ENCODE measurements around the gene NEO1. TPM values are rescaled to one million over a fixed set of nuclear protein-coding genes. Genes with fewer than 3 reads are reported as not detected.

Gene NEO1
- polyA plus RNA-seq, 2 of the 4 experiments (the other 2 are of a cell fraction) = 29.1 to 30.3 TPM

DNA sequence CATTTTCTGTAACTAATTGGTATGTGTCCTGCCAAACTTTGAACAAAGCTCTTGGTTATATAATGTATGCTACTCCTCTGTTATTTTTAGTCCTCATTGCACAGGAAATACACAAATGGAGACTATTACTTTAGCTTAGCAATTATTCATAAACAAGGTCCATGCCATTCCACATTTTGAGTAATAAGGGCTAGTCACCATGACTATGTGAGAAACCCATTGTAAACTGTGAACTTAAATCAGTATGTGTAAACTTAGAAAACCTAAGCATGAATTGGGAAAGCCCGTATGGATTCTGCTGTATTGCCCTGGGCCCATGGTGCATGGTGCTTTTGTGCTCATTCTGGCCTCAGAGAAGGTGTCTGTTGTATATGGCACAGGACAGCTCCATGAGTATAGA is 216.2 kb downstream of the NEO1 start:
- Histone ChIP-seq H3K4me2 (no peak overlapping the region), H3K4me3 (no peak overlapping the region), H3K9me3 (no peaks in the 10 kb centered on the region), H3K4me1 (peaks cover 9% of the 10 kb centered on the region; the same call in 1 of the 3 replicates), H3K27ac (no peak overlapping the region)
- ChIA-PET CTCF (interaction anchor here (0.8 to 1.3 kb wide), 3 partner anchors 21 to 37 kb away, joined by 3 to 5 read pairs (median 4); no protein-coding TSS in a partner anchor), POLR2A (no interaction called here)
- TF ChIP-seq NFE2L2 (conservative IDR thresholded peaks at IDR 0.05; ENCODE audit: low read length) (peak; percentile 28; the same call in 1 of the 2 replicates), RARB (CRISPR knock-in tag; IDR thresholded peaks at IDR 0.05) (no peak)
- ATAC-seq (no peak), DNase-seq (ENCODE audit: low read depth in 1 of 2, low spot score in 1 of 2) (no peak), FAIRE-seq (no peak)
- 91% methylated on average over 1 of the region's 1 CpG for WGBS (ENCODE audit: missing lambda C conversion rate)

DNA sequence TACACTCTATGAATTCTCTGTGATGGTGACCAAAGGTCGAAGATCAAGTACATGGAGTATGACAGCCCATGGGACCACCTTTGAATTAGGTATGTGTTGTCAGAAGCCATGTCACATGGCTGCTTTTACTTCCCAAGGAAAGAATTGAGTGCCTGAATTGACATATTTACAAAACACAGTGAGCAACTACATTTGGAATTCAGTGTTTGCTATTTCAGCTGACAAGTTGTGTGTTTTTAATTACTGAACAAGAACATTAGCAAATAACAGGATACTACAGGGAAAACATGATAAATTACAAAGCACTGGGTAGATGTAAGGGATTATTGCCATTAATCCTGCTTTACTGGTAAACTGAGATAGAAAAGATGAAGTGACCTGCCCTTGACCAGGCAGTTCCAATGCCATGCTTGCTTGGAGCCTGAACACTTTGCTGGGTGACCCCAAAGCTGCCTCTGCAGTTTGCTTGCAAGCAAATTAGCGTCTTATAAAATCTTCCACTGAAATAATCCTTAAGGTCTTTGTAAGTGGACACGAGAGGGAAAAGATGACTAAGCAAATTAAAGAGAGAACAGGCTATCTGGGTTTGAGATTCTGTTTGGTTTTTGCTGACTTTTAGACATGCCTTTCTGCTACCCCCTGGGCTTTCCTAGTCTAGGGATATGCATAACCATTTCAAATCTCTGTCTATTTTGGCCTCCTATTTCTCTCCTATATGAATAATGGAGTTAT is 218.3 kb downstream of the NEO1 start:
- no peaks in the 10 kb centered on the region for H3K9me3 ChIP-seq
- H3K27ac ChIP-seq = peak overlapping the region in 1 of 2 experiments; percentile 48; a peak in 2 of 6 replicates
- ATAC-seq (no peak), DNase-seq (ENCODE audit: low read depth in 1 of 2, low spot score in 1 of 2) (no peak), FAIRE-seq (peak; percentile 46)
- WGBS (ENCODE audit: missing lambda C conversion rate) = 77% methylated on average over 3 of the region's 3 CpGs
- CTCF ChIA-PET = interaction anchor here (1.2 to 10.1 kb wide), 5 partner anchors 15 to 549 kb away, joined by 3 to 112 read pairs (median 3); no protein-coding TSS in a partner anchor
- TF ChIP-seq FOSB (CRISPR knock-in tag; IDR thresholded peaks at IDR 0.05) (no peak), MAFK (IDR thresholded peaks at IDR 0.05; ENCODE audit: partially characterized antibody) (peak; percentile 93), JUNB (IDR thresholded peaks at IDR 0.05) (no peak), RARB (CRISPR knock-in tag; IDR thresholded peaks at IDR 0.05) (no peak), NFE2L2 (conservative IDR thresholded peaks at IDR 0.05; ENCODE audit: low read length) (peak; percentile 71), EP300 (IDR thresholded peaks at IDR 0.05) (no peak), RFX5 (IDR thresholded peaks at IDR 0.05) (no peak), NPAS2 (CRISPR knock-in tag; IDR thresholded peaks at IDR 0.05; ENCODE audit: borderline replicate concordance) (no peak), MYC (IDR thresholded peaks at IDR 0.05; ENCODE audit: borderline replicate concordance, low read length) (no peak), RNF2 (IDR thresholded peaks at IDR 0.05; ENCODE audit: borderline replicate concordance, low read depth) (no peak), ESRRA (IDR thresholded peaks at IDR 0.05; ENCODE audit: borderline replicate concordance, low read length) (no peak), RCOR1 (IDR thresholded peaks at IDR 0.05; ENCODE audit: low read depth, low read length) (no peak), ZSCAN20 (CRISPR knock-in tag; IDR thresholded peaks at IDR 0.05) (no peak)
- TF ChIP-seq, protein P1, sequence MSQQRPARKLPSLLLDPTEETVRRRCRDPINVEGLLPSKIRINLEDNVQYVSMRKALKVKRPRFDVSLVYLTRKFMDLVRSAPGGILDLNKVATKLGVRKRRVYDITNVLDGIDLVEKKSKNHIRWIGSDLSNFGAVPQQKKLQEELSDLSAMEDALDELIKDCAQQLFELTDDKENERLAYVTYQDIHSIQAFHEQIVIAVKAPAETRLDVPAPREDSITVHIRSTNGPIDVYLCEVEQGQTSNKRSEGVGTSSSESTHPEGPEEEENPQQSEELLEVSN (IDR thresholded peaks at IDR 0.05; ENCODE audit: borderline replicate concordance, low read depth) = no peak
- TF ChIP-seq, protein P2, sequence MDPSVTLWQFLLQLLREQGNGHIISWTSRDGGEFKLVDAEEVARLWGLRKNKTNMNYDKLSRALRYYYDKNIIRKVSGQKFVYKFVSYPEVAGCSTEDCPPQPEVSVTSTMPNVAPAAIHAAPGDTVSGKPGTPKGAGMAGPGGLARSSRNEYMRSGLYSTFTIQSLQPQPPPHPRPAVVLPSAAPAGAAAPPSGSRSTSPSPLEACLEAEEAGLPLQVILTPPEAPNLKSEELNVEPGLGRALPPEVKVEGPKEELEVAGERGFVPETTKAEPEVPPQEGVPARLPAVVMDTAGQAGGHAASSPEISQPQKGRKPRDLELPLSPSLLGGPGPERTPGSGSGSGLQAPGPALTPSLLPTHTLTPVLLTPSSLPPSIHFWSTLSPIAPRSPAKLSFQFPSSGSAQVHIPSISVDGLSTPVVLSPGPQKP (IDR thresholded peaks at IDR 0.05; ENCODE audit: low read depth, low read length) = no peak
- TF ChIP-seq, protein P3, sequence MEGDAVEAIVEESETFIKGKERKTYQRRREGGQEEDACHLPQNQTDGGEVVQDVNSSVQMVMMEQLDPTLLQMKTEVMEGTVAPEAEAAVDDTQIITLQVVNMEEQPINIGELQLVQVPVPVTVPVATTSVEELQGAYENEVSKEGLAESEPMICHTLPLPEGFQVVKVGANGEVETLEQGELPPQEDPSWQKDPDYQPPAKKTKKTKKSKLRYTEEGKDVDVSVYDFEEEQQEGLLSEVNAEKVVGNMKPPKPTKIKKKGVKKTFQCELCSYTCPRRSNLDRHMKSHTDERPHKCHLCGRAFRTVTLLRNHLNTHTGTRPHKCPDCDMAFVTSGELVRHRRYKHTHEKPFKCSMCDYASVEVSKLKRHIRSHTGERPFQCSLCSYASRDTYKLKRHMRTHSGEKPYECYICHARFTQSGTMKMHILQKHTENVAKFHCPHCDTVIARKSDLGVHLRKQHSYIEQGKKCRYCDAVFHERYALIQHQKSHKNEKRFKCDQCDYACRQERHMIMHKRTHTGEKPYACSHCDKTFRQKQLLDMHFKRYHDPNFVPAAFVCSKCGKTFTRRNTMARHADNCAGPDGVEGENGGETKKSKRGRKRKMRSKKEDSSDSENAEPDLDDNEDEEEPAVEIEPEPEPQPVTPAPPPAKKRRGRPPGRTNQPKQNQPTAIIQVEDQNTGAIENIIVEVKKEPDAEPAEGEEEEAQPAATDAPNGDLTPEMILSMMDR (IDR thresholded peaks at IDR 0.05) = no peak
- POLR2A ChIA-PET = no interaction called here
- peaks cover 9% of the 10 kb centered on the region; the same call in 1 of the 3 replicates for H3K4me1 ChIP-seq
- no peak overlapping the region for H3K4me2 ChIP-seq
- H3K4me3 ChIP-seq = no peak overlapping the region

DNA sequence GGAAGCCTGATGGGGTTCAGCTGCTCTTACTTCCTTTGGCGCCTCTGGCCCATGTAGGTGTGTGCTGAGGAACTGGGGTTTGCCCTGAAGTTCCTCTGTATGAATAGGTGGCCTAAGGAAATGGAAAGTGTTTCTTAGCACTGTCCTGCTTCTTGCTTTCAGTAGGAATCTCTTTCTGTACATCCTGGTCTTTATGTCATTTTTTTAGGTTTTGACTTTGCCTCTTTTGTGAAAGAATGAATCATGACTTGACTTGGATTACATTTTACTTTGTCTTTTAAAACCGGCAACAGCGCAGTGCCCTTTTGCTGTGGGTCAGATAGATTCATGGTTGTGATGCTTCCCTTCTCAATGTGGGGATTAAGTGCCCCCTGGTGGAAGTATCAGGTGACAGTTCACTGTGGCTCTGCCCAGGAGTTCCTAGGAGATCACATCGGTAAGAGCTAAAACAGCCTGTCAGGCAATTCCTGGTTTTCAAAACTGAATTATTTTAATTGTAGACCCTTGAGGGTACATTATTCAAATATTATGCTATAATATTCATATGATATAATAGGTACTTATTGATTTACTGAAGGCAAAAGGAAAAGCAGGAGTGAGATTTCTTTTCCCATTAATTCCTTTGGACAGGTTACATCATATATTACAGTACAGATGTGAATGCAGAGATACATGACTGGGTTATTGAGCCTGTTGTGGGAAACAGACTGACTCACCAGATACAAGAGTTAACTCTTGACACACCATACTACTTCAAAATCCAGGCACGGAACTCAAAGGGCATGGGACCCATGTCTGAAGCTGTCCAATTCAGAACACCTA is 221.1 kb downstream of the NEO1 start:
- ChIA-PET POLR2A (no interaction called here), CTCF (interaction anchor here (0.6 to 10.1 kb wide), 34 partner anchors 10 to 601 kb away, joined by 3 to 112 read pairs (median 4); no protein-coding TSS in a partner anchor)
- TF ChIP-seq SMC3 (IDR thresholded peaks at IDR 0.05) = peak; percentile 71
- TF ChIP-seq, protein P3 (IDR thresholded peaks at IDR 0.05) = peak; percentile 90
- peak; percentile 77 to 80 for TF ChIP-seq RAD21 (conservative IDR thresholded peaks at IDR 0.05 in 1 of 2, IDR thresholded peaks at IDR 0.05 in 1 of 2)
- no peak for TF ChIP-seq HDAC2 (IDR thresholded peaks at IDR 0.05)
- DNase-seq (ENCODE audit: low read depth in 1 of 2, low spot score in 1 of 2) = peak; percentile 68 to 69
- H3K4me1 ChIP-seq = peaks cover 9% of the 10 kb centered on the region; the same call in 1 of the 3 replicates
- no peak overlapping the region for H3K27ac ChIP-seq
- peak; percentile 88 for FAIRE-seq
- H3K4me3 ChIP-seq = no peak overlapping the region
- no peaks in the 10 kb centered on the region for H3K9me3 ChIP-seq
- 37% methylated on average over 5 of the region's 5 CpGs for WGBS (ENCODE audit: missing lambda C conversion rate)
- ATAC-seq = peak; percentile 99 to 100
- H3K4me2 ChIP-seq = no peak overlapping the region
